SK-N-SH (cell line): Measurements from ENCODE around the gene COP1. TPM values are rescaled to one million over a fixed set of nuclear protein-coding genes. Genes with fewer than 3 reads are reported as not detected.

ENCODE experiments used
- CTCF ChIA-PET: fragments of 300-600, 350-600 bp; formaldehyde crosslinking; extraction: SDS; loops from one replicate; lab custom pipeline; 2021; lab: Yijun Ruan, JAX
- POLR2A ChIA-PET: fragments of 350-600 bp; sonication (Branson Sonifier 250); formaldehyde crosslinking; extraction: SDS; loops from one replicate; lab custom pipeline; 2020; ENCODE audit warnings: antibody characterized with exemption, inconsistent platforms; lab: Yijun Ruan, JAX
- DNase-seq: peaks from one replicate; pipeline ENCODE4 v3.0.0; 2012
- H2AFZ ChIP-seq: fragments of 200-600 bp; sonication (generic); 2 replicates; pipeline ENCODE4 v1.8.1; 2016; ENCODE audit warnings: antibody characterized with exemption, mild to moderate bottlenecking, low read depth
- H3F3A ChIP-seq: fragments of 200-600 bp; sonication (generic); replicated peaks from 2 replicates; pipeline ENCODE3; 2016; ENCODE audit warnings: antibody characterized with exemption, mild to moderate bottlenecking; ENCODE audit not compliant: insufficient read depth
- H3K27ac ChIP-seq, 2 experiments: fragments of 200-500 bp in 1 of 2; fragments of 200-600 bp in 1 of 2; sonication (Bioruptor generic) in 1 of 2; sonication (generic), shearing (Covaris generic) in 1 of 2; 2 replicates each; pipeline versions ENCODE4 v1.5.1 to v1.6.1; 2014 to 2016; ENCODE audit warnings: low read depth in 2 of 2, inconsistent platforms in 1 of 2, low read length in 1 of 2, mild to moderate bottlenecking in 1 of 2, mixed read lengths in 1 of 2
- H3K27me3 ChIP-seq: fragments of 200-600 bp; sonication (generic), shearing (Covaris generic); 2 replicates; pipeline ENCODE4 v1.6.1; 2016; ENCODE audit warnings: mixed run types; ENCODE audit not compliant: insufficient read depth
- H3K36me3 ChIP-seq, 2 experiments: fragments of 200-500 bp in 1 of 2; fragments of 200-600 bp in 1 of 2; sonication (Bioruptor generic) in 1 of 2; sonication (generic) in 1 of 2; replicated peaks in 1 of 2; 2 replicates each; pipeline versions ENCODE3 to v1.5.1; 2014 to 2016; ENCODE audit warnings: low read length in 1 of 2, mild to moderate bottlenecking in 1 of 2; ENCODE audit not compliant: insufficient read depth in 2 of 2, control insufficient read depth in 1 of 2
- H3K4me1 ChIP-seq, 2 experiments: fragments of 200-500 bp in 1 of 2; fragments of 200-600 bp in 1 of 2; sonication (Bioruptor generic) in 1 of 2; sonication (generic), shearing (Covaris generic) in 1 of 2; 2 replicates each; pipeline versions ENCODE4 v1.5.1 to v1.6.1; 2014 to 2016; ENCODE audit warnings: low read depth in 1 of 2, low read length in 1 of 2, mixed run types in 1 of 2; ENCODE audit not compliant: insufficient read depth in 2 of 2, control insufficient read depth in 1 of 2
- H3K4me2 ChIP-seq: fragments of 200-600 bp; sonication (generic), shearing (Covaris generic); 2 replicates; pipeline ENCODE4 v1.6.1; 2017; ENCODE audit warnings: mixed run types
- H3K4me3 ChIP-seq, 2 experiments: fragments of 200-500 bp in 1 of 2; fragments of 200-600 bp in 1 of 2; sonication (Bioruptor generic) in 1 of 2; sonication (generic), shearing (Covaris generic) in 1 of 2; 2 replicates each; pipeline versions ENCODE4 v1.5.1 to v1.8.1; 2014 to 2016; ENCODE audit warnings: low read depth in 2 of 2, inconsistent platforms in 1 of 2, low read length in 1 of 2, mild to moderate bottlenecking in 1 of 2, mixed read lengths in 1 of 2, moderate library complexity in 1 of 2
- H3K79me2 ChIP-seq: fragments of 200-600 bp; sonication (generic); 2 replicates; pipeline ENCODE4 v1.8.1; 2017; ENCODE audit warnings: mild to moderate bottlenecking; ENCODE audit not compliant: insufficient read depth
- H3K9ac ChIP-seq: fragments of 200-600 bp; sonication (generic); 2 replicates; pipeline ENCODE4 v1.6.1; 2017; ENCODE audit warnings: mixed run types
- H3K9me2 ChIP-seq: fragments of 200-600 bp; sonication (generic); 2 replicates; pipeline ENCODE4 v1.6.1; 2017; ENCODE audit warnings: mixed run types
- H3K9me3 ChIP-seq: fragments of 200-600 bp; sonication (generic); 2 replicates; pipeline ENCODE4 v1.6.1; 2017; ENCODE audit warnings: mixed run types, mild to moderate bottlenecking, moderate library complexity
- H4K20me1 ChIP-seq: fragments of 200-600 bp; sonication (generic); 2 replicates; pipeline ENCODE4 v1.6.1; 2017; ENCODE audit warnings: mild to moderate bottlenecking, mixed run types; ENCODE audit not compliant: insufficient read depth
- CTCF ChIP-seq: fragments of 200-600 bp; sonication (generic); IDR thresholded peaks from 2 replicates; pipeline ENCODE4 v1.6.1; 2017; ENCODE audit warnings: antibody characterized with exemption, mild to moderate bottlenecking, moderate library complexity
- FOXJ3 ChIP-seq: sonication (generic); formaldehyde crosslinking; IDR thresholded peaks from 2 replicates; pipeline ENCODE4 v1.5.1; 2020; ENCODE audit warnings: mild to moderate bottlenecking, missing genetic modification reagents
- GABPA ChIP-seq: IDR thresholded peaks from 2 replicates; pipeline ENCODE4 v1.4.0; 2012; ENCODE audit warnings: low read depth, mild to moderate bottlenecking
- GATA2 ChIP-seq: sonication (generic); formaldehyde crosslinking; IDR thresholded peaks from 2 replicates; pipeline ENCODE4 v1.5.0; 2020; ENCODE audit warnings: mild to moderate bottlenecking, missing genetic modification reagents
- JUND ChIP-seq: IDR thresholded peaks from 2 replicates; pipeline ENCODE4 v1.4.0; 2012
- REST ChIP-seq: IDR thresholded peaks from 2 replicates; pipeline ENCODE4 v1.6.1; 2012; ENCODE audit warnings: mild to moderate bottlenecking, low read depth, low read length, moderate library complexity
- RFX5 ChIP-seq: IDR thresholded peaks from 2 replicates; pipeline ENCODE4 v1.6.1; 2012; ENCODE audit warnings: mild to moderate bottlenecking, improper control_type of control experiment, low read length
- RXRA ChIP-seq: IDR thresholded peaks from 2 replicates; pipeline ENCODE4 v1.4.0; 2012; ENCODE audit warnings: low read depth, mild to moderate bottlenecking, borderline replicate concordance
- SMC3 ChIP-seq: IDR thresholded peaks from 2 replicates; pipeline ENCODE4 v1.6.1; 2012; ENCODE audit warnings: low read depth, low read length, improper control_type of control experiment
- WGBS: methylation state at CpG from one replicate; pipeline ENCODE4 v1.1.6; 2017; ENCODE audit warnings: low lambda C conversion rate; 5-methylcytosine and 5-hydroxymethylcytosine counted together
- polyA plus RNA-seq, 3 experiments: library from polyadenylated mRNA; depleted of rRNA; stranded (reverse); fragments of >200 nt; gene quantifications; 2 replicates each; pipeline ENCODE4 v1.2.3, GENCODE V29; 2012
- TF ChIP-seq, protein P1 (sequence below): fragments of 150-350 bp; IDR thresholded peaks from 2 replicates; pipeline ENCODE4 v1.6.1; 2016; ENCODE audit warnings: mild to moderate bottlenecking, low read depth, low read length

The COP1 gene
- polyA plus RNA-seq, 1 of the 3 experiments (the other 2 are of a cell fraction): 10.3 TPM

DNA sequence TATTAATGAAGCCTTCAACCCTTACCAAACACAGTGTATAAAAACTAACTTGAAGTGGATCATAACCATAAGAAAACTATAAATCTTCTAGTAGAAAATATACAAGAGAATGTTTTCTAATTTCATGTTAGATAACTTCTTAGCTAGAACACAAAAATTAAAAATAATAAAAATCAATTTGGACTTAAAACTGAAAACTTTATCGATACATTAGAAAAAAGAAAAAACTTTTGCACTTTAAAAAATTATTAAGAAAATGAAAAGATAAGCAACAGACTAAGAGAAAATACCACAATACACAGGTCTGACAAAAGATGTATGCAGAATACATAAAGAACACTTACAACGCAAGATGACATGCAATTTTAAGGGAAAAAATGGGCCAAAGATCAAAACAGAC is 8.7 kb downstream of the COP1 start:
- H4K20me1 ChIP-seq: peaks cover 84% of the 10 kb centered on the region
- H3K4me3 ChIP-seq: no peak overlapping the region
- H2AFZ ChIP-seq: no peak overlapping the region
- H3K79me2 ChIP-seq: peaks cover 100% of the 10 kb centered on the region
- 98% methylated on average over 2 of the region's 2 CpGs for WGBS
- ChIA-PET CTCF (interaction anchor here (0.6 kb wide), 1 partner anchor 637 kb away, joined by 4 read pairs; no protein-coding TSS in a partner anchor), POLR2A (no interaction called here)
- no peaks in the 10 kb centered on the region for H3K27me3 ChIP-seq
- no peak overlapping the region for H3K27ac ChIP-seq
- DNase-seq: no peak
- TF ChIP-seq FOXJ3 (CRISPR knock-in tag) (no peak), RFX5 (no peak), JUND (no peak), REST (no peak), SMC3 (no peak)
- no peak overlapping the region for H3K4me2 ChIP-seq
- no peaks in the 10 kb centered on the region for H3K36me3 ChIP-seq
- peaks cover 0 to 4% of the 10 kb centered on the region in 2 experiments; a peak in 3 of 4 replicates for H3K4me1 ChIP-seq
- H3F3A ChIP-seq: no peaks in the 10 kb centered on the region
- H3K9me2 ChIP-seq: no peaks in the 10 kb centered on the region
- H3K9me3 ChIP-seq: peaks cover 7% of the 10 kb centered on the region; the same call in 1 of the 2 replicates
- no peak overlapping the region for H3K9ac ChIP-seq

GRCh38 chr1:176196728-176197127 is 10.4 kb downstream of the COP1 start:
- CTCF ChIA-PET: no interaction called here
- peaks cover 82% of the 10 kb centered on the region for H4K20me1 ChIP-seq

More at GRCh38 chr1:176196728-176197127, 10.4 kb downstream of the COP1 start:
- Histone ChIP-seq H3K27ac (no peak overlapping the region), H3K79me2 (peaks cover 100% of the 10 kb centered on the region), H2AFZ (no peak overlapping the region), H3K4me2 (no peak overlapping the region), H3K4me1 (peaks cover 0 to 4% of the 10 kb centered on the region in 2 experiments; a peak in 3 of 4 replicates), H3K9me2 (no peaks in the 10 kb centered on the region), H3K9ac (no peak overlapping the region), H3K36me3 (no peaks in the 10 kb centered on the region), H3F3A (no peaks in the 10 kb centered on the region), H3K27me3 (no peaks in the 10 kb centered on the region), H3K4me3 (no peak overlapping the region), H3K9me3 (peaks cover 7% of the 10 kb centered on the region; the same call in 1 of the 2 replicates)
- DNase-seq: no peak
- POLR2A ChIA-PET: no interaction called here
- TF ChIP-seq CTCF: no peak
- no peak for TF ChIP-seq RXRA
- TF ChIP-seq REST: no peak
- TF ChIP-seq FOXJ3 (CRISPR knock-in tag): no peak
- TF ChIP-seq GABPA: no peak
- TF ChIP-seq GATA2 (CRISPR knock-in tag): no peak
- TF ChIP-seq, protein P1, sequence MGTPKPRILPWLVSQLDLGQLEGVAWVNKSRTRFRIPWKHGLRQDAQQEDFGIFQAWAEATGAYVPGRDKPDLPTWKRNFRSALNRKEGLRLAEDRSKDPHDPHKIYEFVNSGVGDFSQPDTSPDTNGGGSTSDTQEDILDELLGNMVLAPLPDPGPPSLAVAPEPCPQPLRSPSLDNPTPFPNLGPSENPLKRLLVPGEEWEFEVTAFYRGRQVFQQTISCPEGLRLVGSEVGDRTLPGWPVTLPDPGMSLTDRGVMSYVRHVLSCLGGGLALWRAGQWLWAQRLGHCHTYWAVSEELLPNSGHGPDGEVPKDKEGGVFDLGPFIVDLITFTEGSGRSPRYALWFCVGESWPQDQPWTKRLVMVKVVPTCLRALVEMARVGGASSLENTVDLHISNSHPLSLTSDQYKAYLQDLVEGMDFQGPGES: no peak
- 94% methylated on average over 5 of the region's 5 CpGs for WGBS
